K562 (cell line): Measurements from ENCODE around the gene SERPINE1. TPM values are rescaled to one million over a fixed set of nuclear protein-coding genes. Genes with fewer than 3 reads are reported as not detected.
A peak's percentile ranks its signal among the peaks of the same experiment; 100 is the strongest.

Source experiments
- CREB1 ChIP-seq, 2 experiments: sonication (generic) in 1 of 2; formaldehyde crosslinking in 1 of 2; IDR thresholded peaks; 2 replicates each; pipeline versions ENCODE4 v1.6.1 to v1.8.0; 2012 to 2022; ENCODE audit warnings: inconsistent platforms in 1 of 2, mild to moderate bottlenecking in 1 of 2, missing genetic modification reagents in 1 of 2, moderate library complexity in 1 of 2
- ELF2 ChIP-seq: fragments of 250-450 bp; sonication (Bioruptor Pico); IDR thresholded peaks from 2 replicates; pipeline ENCODE4 v1.5.0; 2021; ENCODE audit warnings: mild to moderate bottlenecking
- FOXA3 ChIP-seq, 2 experiments: fragments of 450-650 bp in 1 of 2; sonication (generic) in 1 of 2; formaldehyde crosslinking; IDR thresholded peaks in 1 of 2; conservative IDR thresholded peaks in 1 of 2; 2 replicates each; pipeline versions ENCODE4 v1.4.0 to v1.8.0; 2020 to 2022; ENCODE audit warnings: mild to moderate bottlenecking in 2 of 2, missing genetic modification reagents in 1 of 2
- HLTF ChIP-seq: fragments of 450-650 bp; IDR thresholded peaks from 2 replicates; pipeline ENCODE4 v1.6.1; 2016
- HNRNPUL1 ChIP-seq: fragments of 200-400 bp; formaldehyde crosslinking; IDR thresholded peaks from 2 replicates; pipeline ENCODE4 v1.6.1; 2017; ENCODE audit warnings: low read length
- TCF7 ChIP-seq: sonication (generic); IDR thresholded peaks from 2 replicates; pipeline ENCODE4 v1.6.1; 2016; ENCODE audit warnings: antibody characterized with exemption, borderline replicate concordance
- polyA plus RNA-seq, 8 experiments: library from polyadenylated mRNA; depleted of rRNA in 4 of 8; stranded (reverse) in 5 of 8; unstranded in 3 of 8; fragments of >200 nt; fragmentation: Nextera tagmentation in 2 of 8; fragmentation: Illumina TruSeq in 1 of 8; extraction: Ambion mirVana in 2 of 8; extraction: Trizol in 1 of 8; gene quantifications; 2 replicates each; pipeline versions ENCODE4 v1.2.1 to v1.2.3, GENCODE V29; 2011 to 2014; ENCODE audit warnings: inconsistent platforms in 1 of 8, missing spikeins in 1 of 8
- total RNA-seq, 7 experiments: library from RNA; depleted of rRNA in 6 of 7; stranded (reverse); fragments of >200 nt in 6 of 7; fragmentation: Illumina TruSeq in 2 of 7; extraction: Trizol in 2 of 7; gene quantifications; 2 replicates each; pipeline versions ENCODE4 v1.2.1 to v1.2.3, GENCODE V29; 2011 to 2021; ENCODE audit warnings: low replicate concordance in 1 of 7
- TF ChIP-seq, protein P1 (sequence below), 2 experiments: IDR thresholded peaks in 1 of 2; conservative IDR thresholded peaks in 1 of 2; 2 replicates each; pipeline ENCODE4 v1.6.1; 2016; ENCODE audit warnings: low read depth in 2 of 2, mild to moderate bottlenecking in 1 of 2, missing compliant biosample characterization in 1 of 2, missing genetic modification characterization in 1 of 2, moderate library complexity in 1 of 2
- TF ChIP-seq, protein P2 (sequence below), 3 experiments: fragments of 200-800 bp in 1 of 3; sonication (Bioruptor generic) in 1 of 3; sonication (generic) in 1 of 3; formaldehyde crosslinking in 1 of 3; IDR thresholded peaks; 2 replicates each; pipeline versions ENCODE4 v1.6.1 to v1.8.0; 2016 to 2022; ENCODE audit warnings: mild to moderate bottlenecking in 2 of 3, missing compliant biosample characterization in 2 of 3, missing genetic modification characterization in 2 of 3, missing genetic modification reagents in 1 of 3
- TF ChIP-seq, protein P3 (sequence below): fragments of 200-800 bp; sonication (Bioruptor generic); IDR thresholded peaks from 2 replicates; pipeline ENCODE4 v1.6.1; 2017; ENCODE audit warnings: missing genetic modification characterization, missing compliant biosample characterization
- TF ChIP-seq, protein P4 (sequence below): fragments of 200-400 bp; formaldehyde crosslinking; IDR thresholded peaks from 2 replicates; pipeline ENCODE4 v1.6.1; 2017; ENCODE audit warnings: mild to moderate bottlenecking, low read depth, low read length, moderate library complexity

Gene SERPINE1
- total and polyA plus RNA-seq, 9 of the 15 experiments (the other 6 are each of a cell fraction or from before 2014, with no cell fraction given) = 0.22 to 4.8 (median 0.91) TPM

DNA sequence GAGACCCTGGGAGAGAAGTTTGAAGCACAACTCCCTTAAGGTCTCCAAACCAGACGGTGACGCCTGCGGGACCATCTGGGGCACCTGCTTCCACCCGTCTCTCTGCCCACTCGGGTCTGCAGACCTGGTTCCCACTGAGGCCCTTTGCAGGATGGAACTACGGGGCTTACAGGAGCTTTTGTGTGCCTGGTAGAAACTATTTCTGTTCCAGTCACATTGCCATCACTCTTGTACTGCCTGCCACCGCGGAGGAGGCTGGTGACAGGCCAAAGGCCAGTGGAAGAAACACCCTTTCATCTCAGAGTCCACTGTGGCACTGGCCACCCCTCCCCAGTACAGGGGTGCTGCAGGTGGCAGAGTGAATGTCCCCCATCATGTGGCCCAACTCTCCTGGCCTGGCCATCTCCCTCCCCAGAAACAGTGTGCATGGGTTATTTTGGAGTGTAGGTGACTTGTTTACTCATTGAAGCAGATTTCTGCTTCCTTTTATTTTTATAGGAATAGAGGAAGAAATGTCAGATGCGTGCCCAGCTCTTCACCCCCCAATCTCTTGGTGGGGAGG is 10.8 kb downstream of the SERPINE1 start (continued):
- TF ChIP-seq, protein P1, sequence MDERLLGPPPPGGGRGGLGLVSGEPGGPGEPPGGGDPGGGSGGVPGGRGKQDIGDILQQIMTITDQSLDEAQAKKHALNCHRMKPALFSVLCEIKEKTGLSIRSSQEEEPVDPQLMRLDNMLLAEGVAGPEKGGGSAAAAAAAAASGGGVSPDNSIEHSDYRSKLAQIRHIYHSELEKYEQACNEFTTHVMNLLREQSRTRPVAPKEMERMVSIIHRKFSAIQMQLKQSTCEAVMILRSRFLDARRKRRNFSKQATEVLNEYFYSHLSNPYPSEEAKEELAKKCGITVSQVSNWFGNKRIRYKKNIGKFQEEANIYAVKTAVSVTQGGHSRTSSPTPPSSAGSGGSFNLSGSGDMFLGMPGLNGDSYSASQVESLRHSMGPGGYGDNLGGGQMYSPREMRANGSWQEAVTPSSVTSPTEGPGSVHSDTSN (CRISPR knock-in tag; IDR thresholded peaks at IDR 0.05; ENCODE audit: low read depth) = no peak
- TF ChIP-seq, protein P1 (tag; conservative IDR thresholded peaks at IDR 0.05; ENCODE audit: low read depth) = no peak
- TF ChIP-seq, protein P2, sequence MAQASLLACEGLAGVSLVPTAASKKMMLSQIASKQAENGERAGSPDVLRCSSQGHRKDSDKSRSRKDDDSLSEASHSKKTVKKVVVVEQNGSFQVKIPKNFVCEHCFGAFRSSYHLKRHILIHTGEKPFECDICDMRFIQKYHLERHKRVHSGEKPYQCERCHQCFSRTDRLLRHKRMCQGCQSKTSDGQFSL (CRISPR knock-in tag; IDR thresholded peaks at IDR 0.05) = 0 out of 2 replicates have a peak, but pooled peaks have one; percentile 14
- TF ChIP-seq, protein P2 (tag; IDR thresholded peaks at IDR 0.05) = peak in 1 of 2 experiments; percentile 63; a peak in 1 of 4 replicates
- TF ChIP-seq TCF7 = no peak
- TF ChIP-seq, protein P3, sequence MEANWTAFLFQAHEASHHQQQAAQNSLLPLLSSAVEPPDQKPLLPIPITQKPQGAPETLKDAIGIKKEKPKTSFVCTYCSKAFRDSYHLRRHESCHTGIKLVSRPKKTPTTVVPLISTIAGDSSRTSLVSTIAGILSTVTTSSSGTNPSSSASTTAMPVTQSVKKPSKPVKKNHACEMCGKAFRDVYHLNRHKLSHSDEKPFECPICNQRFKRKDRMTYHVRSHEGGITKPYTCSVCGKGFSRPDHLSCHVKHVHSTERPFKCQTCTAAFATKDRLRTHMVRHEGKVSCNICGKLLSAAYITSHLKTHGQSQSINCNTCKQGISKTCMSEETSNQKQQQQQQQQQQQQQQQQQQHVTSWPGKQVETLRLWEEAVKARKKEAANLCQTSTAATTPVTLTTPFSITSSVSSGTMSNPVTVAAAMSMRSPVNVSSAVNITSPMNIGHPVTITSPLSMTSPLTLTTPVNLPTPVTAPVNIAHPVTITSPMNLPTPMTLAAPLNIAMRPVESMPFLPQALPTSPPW (CRISPR knock-in tag) = no peak
- no peak for TF ChIP-seq ELF2
- no peak for TF ChIP-seq CREB1 (IDR thresholded peaks at IDR 0.05)
- TF ChIP-seq CREB1 (CRISPR knock-in tag; IDR thresholded peaks at IDR 0.05) = no peak
- TF ChIP-seq, protein P4, sequence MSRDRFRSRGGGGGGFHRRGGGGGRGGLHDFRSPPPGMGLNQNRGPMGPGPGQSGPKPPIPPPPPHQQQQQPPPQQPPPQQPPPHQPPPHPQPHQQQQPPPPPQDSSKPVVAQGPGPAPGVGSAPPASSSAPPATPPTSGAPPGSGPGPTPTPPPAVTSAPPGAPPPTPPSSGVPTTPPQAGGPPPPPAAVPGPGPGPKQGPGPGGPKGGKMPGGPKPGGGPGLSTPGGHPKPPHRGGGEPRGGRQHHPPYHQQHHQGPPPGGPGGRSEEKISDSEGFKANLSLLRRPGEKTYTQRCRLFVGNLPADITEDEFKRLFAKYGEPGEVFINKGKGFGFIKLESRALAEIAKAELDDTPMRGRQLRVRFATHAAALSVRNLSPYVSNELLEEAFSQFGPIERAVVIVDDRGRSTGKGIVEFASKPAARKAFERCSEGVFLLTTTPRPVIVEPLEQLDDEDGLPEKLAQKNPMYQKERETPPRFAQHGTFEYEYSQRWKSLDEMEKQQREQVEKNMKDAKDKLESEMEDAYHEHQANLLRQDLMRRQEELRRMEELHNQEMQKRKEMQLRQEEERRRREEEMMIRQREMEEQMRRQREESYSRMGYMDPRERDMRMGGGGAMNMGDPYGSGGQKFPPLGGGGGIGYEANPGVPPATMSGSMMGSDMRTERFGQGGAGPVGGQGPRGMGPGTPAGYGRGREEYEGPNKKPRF = no peak
- no peak for TF ChIP-seq HNRNPUL1
- TF ChIP-seq HLTF = no peak
- peak in 1 of 2 experiments; percentile 58; a peak in 1 of 4 replicates for TF ChIP-seq FOXA3 (CRISPR knock-in tag; conservative IDR thresholded peaks at IDR 0.05 in 1 of 2, IDR thresholded peaks at IDR 0.05 in 1 of 2)
